GM12878 (cell line): ENCODE measurements around the gene THADA. TPM values are rescaled to one million over a fixed set of nuclear protein-coding genes. Genes with fewer than 3 reads are reported as not detected.

Experiments used
- BCL11A ChIP-seq: IDR thresholded peaks from 2 replicates; pipeline ENCODE4 v1.6.1; 2011; ENCODE audit warnings: low read depth, low read length
- BRCA1 ChIP-seq: IDR thresholded peaks from 2 replicates; pipeline ENCODE4 v1.6.1; 2011; ENCODE audit warnings: low read depth, low read length, improper control_type of control experiment
- DPF2 ChIP-seq: fragments of 450-650 bp; IDR thresholded peaks from 2 replicates; pipeline ENCODE4 v1.6.1; 2017; ENCODE audit warnings: mild to moderate bottlenecking
- KDM1A ChIP-seq: fragments of 200-600 bp; sonication (generic); IDR thresholded peaks from 2 replicates; pipeline ENCODE4 v1.6.1; 2016; ENCODE audit warnings: borderline replicate concordance
- MEF2A ChIP-seq: IDR thresholded peaks from 2 replicates; pipeline ENCODE4 v1.6.1; 2011; ENCODE audit warnings: low read depth, mild to moderate bottlenecking, low read length, moderate library complexity; ENCODE audit not compliant: insufficient read depth
- MXI1 ChIP-seq: fragments of 150-350 bp; IDR thresholded peaks from 2 replicates; pipeline ENCODE4 v1.6.1; 2011; ENCODE audit warnings: low read depth, mild to moderate bottlenecking, inconsistent platforms, low read length, improper control_type of control experiment
- NFXL1 ChIP-seq: fragments of 450-650 bp; IDR thresholded peaks from 2 replicates; pipeline ENCODE4 v1.6.1; 2017; ENCODE audit warnings: antibody characterized with exemption, mild to moderate bottlenecking, borderline replicate concordance
- NFYA ChIP-seq: IDR thresholded peaks from 2 replicates; pipeline ENCODE4 v1.6.1; 2011; ENCODE audit warnings: low read depth, mild to moderate bottlenecking, low read length, improper control_type of control experiment, borderline replicate concordance
- PRDM15 ChIP-seq: fragments of 450-650 bp; formaldehyde crosslinking; IDR thresholded peaks from 2 replicates; pipeline ENCODE4 v1.4.0; 2020; ENCODE audit warnings: mild to moderate bottlenecking, moderate library complexity
- SPI1 ChIP-seq: IDR thresholded peaks from 2 replicates; pipeline ENCODE4 v1.6.1; 2011; ENCODE audit warnings: low read depth, mild to moderate bottlenecking, low read length, moderate library complexity, borderline replicate concordance; ENCODE audit not compliant: insufficient read depth
- STAT1 ChIP-seq: fragments of 450-650 bp; conservative IDR thresholded peaks from 2 replicates; pipeline ENCODE4 v1.6.1; 2014; ENCODE audit warnings: antibody characterized with exemption, mild to moderate bottlenecking
- USF1 ChIP-seq: IDR thresholded peaks from 2 replicates; pipeline ENCODE4 v1.6.1; 2011; ENCODE audit warnings: borderline replicate concordance, low read depth, mild to moderate bottlenecking, moderate library complexity, mixed read lengths, low read length; ENCODE audit not compliant: insufficient read depth; ENCODE audit errors: extremely low read length
- polyA plus RNA-seq, 11 experiments: library from polyadenylated mRNA; depleted of rRNA in 4 of 11; unstranded in 6 of 11; stranded (reverse) in 5 of 11; fragments of >200 nt; fragmentation: Nextera tagmentation in 4 of 11; fragmentation: Illumina TruSeq in 1 of 11; extraction: Ambion mirVana in 4 of 11; extraction: Trizol in 1 of 11; gene quantifications; 1 replicate in 1 of 11; 2 replicates in 10 of 11; pipeline versions ENCODE4 v1.2.1 to v1.2.3, GENCODE V29; 2011 to 2016; ENCODE audit warnings: inconsistent platforms in 2 of 11, missing spikeins in 2 of 11, low read depth in 1 of 11
- total RNA-seq, 4 experiments: library from RNA; depleted of rRNA in 3 of 4; stranded (reverse); fragments of >200 nt in 3 of 4; fragmentation: Illumina TruSeq in 1 of 4; extraction: Trizol in 1 of 4; gene quantifications; 2 replicates each; pipeline versions ENCODE4 v1.2.1 to v1.2.3, GENCODE V29; 2013 to 2021

Gene THADA
- total and polyA plus RNA-seq, 10 of the 15 experiments (the other 5 are each of a cell fraction or from before 2014, with no cell fraction given): 14.6 to 33.2 (median 23.2) TPM

- TF ChIP-seq SPI1 (no peak), MEF2A (0 out of 2 replicates have a peak, but pooled peaks have one; percentile 9), STAT1 (no peak), PRDM15 (CRISPR knock-in tag) (no peak), NFXL1 (no peak), NFYA (no peak), BCL11A (0 out of 2 replicates have a peak, but pooled peaks have one; percentile 15), MXI1 (no peak), BRCA1 (no peak), KDM1A (no peak), DPF2 (no peak), USF1 (no peak)
Observed at GRCh38 chr2:43425659-43426058, 170.2 kb downstream of the THADA start (continued).
